SHP77 (cell line): ENCODE measurements around the gene SMOC1.

Source experiments
- DNase-seq, 2 experiments: peaks; one replicate each; lab custom pipeline; 2025; lab: John Stamatoyannopoulos, UW

SMOC1 gene

DNA sequence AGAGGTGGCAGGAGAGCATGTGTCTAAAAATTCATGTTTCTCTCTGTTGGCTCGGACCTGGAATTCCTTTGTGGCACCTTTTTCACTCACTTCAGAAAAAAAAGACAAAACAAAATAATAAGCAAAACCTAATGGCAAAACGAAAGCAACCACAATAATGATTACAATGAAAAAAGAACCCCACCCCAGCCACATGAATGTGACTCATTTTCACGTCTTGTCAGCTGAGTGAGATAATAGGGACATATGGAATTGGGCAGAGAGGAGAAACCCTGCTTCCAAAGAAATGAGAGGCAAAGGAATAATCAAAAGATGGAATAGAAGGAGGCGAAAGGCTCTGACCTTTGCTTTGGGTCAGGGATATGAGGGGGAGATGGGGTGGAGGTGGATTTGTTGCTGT lies 166.1 kb downstream of the SMOC1 start:
- no peak for DNase-seq

DNA sequence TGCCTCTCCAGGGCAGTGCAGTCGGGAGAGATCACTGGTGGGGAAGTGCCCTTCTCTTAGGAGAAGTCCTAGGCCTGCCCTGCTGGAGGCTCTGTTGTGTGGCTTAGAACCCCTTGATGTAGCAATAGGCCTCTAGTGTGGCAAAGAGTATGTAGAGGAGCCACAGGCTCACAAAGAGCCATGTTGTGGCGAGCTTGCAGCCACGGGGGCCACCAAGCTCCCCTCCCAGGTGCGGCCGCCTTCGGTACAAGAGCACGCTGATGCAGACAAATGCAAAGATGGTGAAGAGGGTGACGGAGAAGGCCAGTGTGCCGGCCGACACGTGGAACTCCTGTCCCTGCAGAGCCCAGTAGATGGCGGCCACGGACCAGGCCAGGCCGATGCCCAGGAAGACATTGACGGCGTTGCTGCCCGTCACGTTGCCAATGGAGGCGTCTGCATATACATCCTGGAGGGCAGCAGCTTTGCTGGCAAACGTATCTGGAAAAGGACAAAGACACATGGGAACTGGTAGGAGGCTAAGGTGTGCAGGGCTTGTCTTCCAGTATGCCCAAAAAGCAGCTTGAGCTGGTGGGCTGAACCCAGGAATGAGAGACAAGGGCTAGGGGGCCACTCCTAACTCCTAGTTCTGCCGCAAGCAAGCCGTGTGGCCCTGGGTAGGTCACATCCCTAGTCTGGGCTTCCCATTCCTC lies 166.8 kb downstream of the SMOC1 start:
- DNase-seq: peak; percentile 76 to 86

DNA sequence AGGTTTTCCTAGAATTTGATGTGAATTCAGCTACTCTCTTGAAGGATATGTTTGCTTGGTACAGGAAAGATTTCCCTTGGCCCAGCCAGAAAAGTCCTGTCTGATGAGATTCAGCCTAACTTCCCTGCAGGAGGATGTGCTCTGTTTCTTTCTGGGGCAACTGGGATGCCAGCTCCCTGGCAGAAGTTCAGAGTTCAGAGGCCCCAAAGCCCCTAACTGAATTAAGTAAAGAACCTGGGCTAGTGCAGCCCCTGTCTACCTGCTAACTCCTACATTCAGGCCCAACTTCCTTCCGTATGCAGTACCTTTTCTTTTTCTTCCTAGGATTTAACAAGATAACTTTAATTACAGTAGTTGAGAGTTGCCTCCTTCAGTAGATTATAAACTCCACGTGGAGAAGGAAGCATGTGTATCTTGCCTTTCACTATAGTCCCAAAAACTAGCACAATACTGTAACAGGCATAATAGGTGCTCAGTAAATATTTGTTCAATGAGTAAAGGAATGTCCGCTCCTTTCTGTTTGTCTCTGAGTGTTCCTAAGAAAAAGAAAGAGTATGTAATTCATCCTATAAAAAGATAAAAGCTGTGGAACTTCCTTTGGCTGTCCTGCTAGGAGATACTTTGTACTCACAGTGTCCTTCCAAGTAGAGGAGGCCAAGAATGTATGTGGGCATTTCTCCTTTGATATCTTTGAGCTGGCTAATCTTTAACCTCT lies 168.5 kb downstream of the SMOC1 start:
- no peak for DNase-seq

DNA sequence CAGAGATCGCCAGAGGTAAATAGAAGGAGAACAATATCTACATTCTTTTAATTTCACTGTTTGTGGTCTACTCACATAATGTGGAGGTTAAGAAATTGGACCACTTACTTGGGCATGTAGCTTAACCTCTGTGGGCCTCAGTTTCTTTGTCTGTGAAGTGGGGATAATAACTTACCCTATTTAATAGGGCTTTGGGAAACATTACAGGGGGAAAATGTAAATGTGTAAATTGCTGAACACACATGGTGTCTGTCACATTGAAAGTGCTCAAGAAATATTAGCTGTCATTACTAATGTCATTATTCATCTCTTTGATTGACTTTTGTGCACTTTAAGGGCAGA lies 169.1 kb downstream of the SMOC1 start:
- DNase-seq: no peak

DNA sequence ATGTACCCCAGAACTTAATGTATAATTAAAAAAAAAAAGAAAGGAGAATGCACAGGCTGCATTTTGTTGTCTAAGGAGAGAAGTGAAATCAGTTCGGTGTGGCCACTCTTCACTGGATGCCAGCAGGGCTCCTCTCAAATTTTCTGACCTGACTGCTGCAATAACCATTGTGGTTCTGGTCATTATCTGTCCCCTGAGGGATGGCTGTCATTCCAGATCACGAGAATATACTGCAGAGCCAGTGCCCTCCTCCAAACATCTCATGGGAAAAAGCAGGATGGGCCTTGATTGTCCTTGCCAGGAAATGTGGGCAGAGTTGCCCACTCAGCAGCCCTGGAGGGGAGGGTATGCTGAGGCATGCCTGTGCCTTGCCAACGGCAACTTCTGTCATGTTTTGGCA lies 170.4 kb downstream of the SMOC1 start:
- no peak for DNase-seq

DNA sequence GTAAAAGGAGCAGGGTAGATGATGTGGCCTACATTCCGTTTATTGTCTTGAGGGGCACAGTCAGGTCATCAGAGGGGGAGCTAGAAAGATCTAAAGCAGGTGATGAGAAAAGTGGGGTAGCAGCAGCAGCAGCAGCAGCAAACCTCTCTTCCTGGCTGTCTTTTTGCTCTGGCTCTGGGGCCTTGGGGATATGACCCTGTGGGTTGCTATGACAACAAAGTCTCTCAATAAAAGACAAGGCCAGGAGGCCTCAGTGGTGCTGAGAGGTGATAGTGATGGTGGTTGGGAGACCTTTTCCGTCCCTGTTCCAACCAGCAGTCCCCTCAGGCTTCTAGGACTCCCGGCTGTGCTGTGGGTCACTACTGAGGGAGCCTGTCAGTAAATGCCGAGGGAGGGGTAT lies 170.9 kb downstream of the SMOC1 start:
- no peak for DNase-seq

DNA sequence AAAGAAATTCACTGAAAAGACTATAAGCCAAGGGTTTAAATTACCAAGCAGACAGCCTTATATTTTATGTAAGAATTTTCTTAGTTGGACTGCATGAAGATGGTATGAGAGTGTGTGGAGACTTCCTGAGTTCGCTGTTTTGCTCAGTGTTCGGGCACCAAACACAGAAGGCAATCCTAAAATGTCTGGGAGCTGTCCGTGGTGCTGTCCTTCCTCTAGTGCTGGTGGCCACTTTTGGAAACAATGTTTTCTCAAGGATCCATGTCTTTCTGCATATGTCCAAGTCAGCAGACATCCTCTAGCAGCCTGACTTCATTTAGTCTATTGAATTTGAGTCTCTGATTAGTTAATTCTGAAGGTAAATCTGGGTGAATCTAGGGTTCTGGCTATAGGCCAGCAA lies 173.8 kb downstream of the SMOC1 start:
- no peak for DNase-seq

DNA sequence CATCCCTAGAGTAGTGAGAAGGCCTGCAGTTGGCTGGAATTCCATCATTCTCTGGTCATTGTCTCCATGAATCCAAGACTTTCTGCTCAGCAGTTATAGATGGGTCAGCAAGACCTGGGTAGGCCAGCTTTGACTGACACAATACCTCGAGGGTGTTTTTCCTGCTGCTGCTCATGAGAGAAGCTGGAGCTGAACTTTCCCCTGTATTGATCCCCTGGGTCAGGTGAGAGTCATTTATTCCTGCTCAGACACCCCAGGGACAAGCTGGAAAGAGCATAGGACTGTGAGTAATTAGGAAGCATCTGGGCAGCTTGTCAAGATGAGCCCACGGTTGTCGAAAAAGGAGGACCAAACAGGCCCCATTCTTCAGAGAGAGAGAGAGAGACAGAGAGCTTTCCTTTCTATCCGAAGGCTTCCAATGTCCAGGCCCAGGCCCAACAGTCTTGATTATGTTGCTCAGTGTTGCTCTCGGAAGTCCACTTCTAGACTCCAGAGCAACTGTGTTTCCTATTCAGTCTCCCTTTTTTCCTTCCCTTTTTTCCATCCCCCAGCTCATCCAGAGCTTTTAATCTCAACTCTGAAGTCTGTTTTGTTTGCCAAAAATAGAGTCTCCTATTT lies 178.4 kb downstream of the SMOC1 start:
- DNase-seq: no peak

DNA sequence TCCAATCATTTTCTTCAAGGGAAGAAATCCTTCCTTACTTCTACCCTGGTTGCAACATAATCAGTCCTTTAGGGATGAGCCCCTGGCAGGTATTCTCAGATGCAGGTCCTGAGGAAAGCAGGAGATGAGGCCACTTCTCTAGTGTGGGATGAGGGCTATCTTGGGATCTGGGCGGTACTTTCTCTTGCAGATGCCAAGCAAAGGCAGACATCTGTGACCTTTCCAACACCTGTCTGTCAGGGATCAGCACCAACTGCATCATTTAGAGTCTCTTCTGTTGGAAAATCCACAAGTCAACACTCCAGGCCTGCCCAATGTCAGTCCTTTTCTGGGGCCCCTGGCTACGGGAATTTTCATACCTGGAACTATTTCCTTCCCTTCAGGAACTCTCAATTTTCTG lies 180.3 kb downstream of the SMOC1 start:
- no peak for DNase-seq

DNA sequence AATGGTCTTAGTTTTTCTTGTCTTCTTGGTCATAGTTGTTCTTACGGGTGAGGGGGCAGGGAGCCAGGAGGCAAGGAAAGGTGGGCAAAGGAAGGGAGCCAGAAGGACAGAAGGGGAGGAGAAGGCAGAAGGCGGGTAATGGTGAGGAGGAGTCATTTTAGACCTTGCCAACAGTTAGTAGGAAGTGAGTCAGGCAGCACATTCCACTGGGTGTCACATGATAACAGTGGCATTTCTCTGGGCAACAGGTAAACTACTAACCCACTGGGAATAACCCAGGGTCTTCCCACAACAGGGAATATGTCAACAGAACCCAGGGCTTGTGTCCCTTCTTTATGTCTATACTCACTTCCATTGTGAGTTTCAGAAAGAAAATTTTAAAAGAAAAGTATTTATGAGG lies 181.9 kb downstream of the SMOC1 start:
- no peak for DNase-seq

DNA sequence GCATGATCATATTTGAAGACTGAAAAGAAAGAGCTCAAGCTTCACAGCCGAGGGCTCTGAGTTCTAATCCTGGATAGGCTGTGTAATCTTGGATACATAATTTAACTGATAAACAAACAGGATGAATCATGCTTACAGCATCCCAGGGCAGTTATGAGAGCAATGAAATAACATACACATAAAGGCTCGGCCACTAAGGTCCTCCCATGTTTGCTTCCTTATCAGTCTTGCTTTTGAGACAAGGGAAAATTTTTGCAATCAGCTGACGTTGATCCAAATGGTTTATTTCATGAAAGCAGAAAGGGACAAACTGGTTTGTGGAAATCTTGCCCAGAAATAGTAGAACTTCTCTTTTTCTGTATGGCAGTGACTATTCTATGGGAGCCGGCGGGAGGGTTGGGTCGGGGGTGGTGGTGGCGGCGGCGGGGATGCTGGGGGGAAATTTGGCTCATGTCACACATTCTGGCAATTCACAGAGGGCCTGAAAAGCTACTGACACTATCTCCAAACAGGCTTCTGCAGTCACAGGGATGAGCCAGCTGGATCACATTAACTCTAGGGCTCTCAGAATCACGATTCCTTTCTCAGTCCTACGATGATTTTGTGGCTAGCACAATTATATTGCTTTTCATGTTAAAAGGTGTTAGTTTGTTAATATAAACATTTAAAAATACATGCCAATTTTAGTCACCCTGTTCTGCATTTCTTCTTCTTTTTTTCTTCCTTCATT lies 185.1 kb downstream of the SMOC1 start:
- DNase-seq: no peak

DNA sequence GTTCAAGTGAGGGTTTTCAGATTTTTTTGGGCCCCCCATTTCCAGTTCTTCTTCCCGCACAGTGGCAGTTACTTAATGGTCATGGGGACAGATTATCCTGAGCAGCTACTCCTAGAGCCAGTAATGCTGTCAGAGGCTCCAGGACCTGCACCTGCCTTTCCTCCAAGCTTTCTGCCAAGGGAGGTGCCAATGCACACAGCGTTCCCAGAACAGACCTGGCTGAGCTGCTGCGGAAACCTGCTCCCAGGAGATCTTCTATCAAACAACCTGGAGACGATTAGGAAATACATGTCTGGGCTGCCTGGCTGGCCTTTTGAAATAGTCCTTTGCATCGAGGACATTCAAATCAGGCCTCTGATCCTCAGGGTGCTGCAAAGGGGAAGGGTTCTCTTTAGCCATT lies 188.6 kb downstream of the SMOC1 start:
- DNase-seq: no peak

DNA sequence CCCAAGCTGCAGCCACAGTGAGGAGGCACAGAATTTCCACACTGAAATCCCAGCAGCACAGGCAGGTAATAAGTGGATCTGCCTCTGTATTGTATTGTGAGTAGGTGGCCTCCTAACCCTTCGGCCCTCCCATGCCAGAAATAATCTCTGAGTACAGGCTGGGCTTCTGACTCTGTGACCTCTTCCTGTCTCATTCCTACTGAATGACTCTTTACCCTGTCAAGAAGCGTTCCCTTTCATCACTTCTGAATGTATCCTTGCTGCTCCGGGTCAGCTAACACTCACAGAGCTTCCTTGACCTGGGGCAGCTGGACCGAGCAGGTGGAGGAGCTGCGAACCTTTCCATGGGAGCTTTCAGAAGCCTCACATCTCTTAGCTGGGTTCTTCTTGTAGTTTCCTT lies 190.0 kb downstream of the SMOC1 start:
- no peak for DNase-seq

DNA sequence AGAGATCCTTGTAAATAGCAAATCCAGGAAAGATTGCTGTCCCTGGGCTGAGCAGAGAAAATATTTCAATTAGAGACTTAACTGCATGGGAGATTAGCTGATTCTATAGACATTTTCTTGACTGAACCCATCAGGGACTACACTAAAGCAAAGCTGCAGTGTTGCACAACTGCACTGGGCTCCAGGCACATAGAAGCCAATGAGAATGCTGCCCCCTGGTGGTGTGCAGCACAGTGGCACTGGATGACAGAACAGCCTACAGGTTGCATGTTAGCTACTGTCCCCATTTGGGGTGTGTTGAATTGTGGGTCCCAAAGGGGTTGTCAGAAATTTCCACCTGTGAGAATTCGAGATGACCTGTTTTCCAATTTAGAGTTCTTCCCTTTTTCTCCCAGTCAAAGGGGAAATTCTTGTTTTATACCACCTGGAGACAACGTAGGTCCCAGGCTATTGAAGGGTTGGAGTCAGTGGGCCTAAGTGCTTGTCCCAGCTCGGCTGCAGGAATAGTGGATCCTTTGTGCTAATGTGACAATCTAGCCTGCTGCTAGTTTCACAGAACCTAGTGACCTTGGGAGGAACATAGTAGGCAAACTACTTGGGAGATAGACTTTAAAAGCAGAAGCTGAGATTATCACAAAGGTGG lies 194.8 kb downstream of the SMOC1 start:
- peak; percentile 54 to 72 for DNase-seq

DNA sequence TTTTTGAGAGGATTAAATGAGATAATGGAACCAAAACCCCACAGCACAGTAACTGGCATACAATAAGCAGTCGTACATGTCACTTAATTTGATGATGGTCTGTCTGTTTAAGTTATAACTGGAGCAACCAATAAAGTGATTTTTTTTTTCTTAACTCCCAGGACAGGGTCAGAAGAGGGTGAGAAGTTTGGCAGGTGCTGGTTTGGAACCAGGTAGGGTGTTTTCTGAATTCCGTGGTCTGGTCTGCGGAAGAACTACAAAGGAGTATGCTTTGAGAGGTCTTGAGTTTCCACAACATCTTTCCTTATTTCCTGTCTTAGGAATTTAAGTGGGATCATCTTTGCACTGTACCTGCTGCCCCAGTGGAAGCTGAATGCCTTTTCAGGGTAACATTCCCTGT lies 197.8 kb downstream of the SMOC1 start:
- no peak for DNase-seq

DNA sequence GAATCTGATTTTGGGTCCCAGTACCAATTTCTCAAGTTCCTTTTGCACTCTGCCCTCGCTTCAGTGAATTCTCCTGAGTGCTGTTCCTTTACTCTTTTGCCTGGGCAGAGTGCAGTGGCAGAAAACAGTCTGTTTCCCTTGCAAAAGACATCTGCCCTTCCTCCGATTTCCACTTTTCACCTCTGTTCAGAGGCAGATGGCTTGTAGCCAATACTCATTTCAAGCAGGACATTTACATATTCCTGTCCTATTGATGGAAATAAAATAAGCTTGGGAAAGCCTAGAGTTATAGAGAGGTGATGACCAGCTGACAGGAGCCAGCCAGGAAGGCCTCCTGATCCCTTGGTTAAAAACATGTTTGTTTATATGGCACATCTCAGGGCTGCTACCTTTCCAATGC lies 198.5 kb downstream of the SMOC1 start:
- no peak for DNase-seq

DNA sequence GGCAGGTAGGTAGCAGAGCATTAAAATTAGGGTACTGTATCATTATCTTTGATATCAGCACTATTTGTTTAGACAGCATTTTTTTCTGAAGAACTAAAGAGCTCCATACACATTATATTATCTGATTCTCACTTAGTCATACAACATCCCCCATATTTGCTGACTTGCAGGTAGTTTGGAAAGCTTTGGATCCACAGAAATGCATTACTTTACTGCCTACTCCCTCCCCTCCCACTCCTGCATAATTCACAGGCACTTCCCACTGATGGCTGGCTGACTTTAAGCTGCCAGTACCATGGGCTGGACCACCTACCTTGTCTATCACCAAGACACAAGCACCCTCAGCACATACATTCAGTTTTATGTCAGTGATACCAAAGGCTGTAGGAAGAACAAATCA lies 199.1 kb downstream of the SMOC1 start:
- DNase-seq: no peak

DNA sequence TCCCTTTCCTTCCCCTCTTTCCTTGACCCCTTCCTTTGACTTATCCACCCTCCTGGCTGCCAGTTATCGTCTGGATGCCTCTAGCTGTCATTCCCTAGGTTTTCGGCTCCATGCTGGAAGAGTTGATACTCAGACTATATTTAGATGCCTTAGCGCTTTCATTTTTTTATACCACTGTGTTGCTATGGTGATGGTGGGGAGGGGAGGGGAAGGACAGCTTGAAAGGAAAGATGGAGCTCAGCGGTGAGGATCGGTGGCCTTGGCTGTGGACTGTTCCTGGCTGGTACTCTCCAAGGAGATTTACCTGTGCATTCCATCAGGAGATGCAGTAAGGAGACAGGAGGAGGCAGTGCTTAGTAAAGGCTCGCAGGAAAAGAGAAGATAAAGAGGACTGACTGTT lies 200.9 kb downstream of the SMOC1 start:
- no peak for DNase-seq
